Activated naive CD8-positive, alpha-beta T cell (primary cell): Measurements from ENCODE around the gene FBXL16.

Experiments used
- H3K27ac Mint-ChIP-seq: one replicate; pipeline ENCODE4 v1.8.0; 2021; ENCODE audit warnings: mixed read lengths
- H3K27me3 Mint-ChIP-seq: one replicate; pipeline ENCODE4 v1.8.0; 2021; ENCODE audit warnings: mixed read lengths
- H3K36me3 Mint-ChIP-seq: one replicate; pipeline ENCODE4 v1.8.0; 2021; ENCODE audit warnings: mixed read lengths
- H3K4me1 Mint-ChIP-seq: one replicate; pipeline ENCODE4 v1.8.0; 2021; ENCODE audit warnings: low read depth, mixed read lengths
- H3K4me3 Mint-ChIP-seq: one replicate; pipeline ENCODE4 v1.8.0; 2021; ENCODE audit warnings: mild to moderate bottlenecking, mixed read lengths
- H3K9me3 Mint-ChIP-seq: one replicate; pipeline ENCODE4 v1.8.0; 2021; ENCODE audit warnings: low read depth, mixed read lengths

FBXL16 gene

GRCh38 chr16:684071-684794 lies 21.4 kb downstream of the FBXL16 start, which contains the start of gene JMJD8:
Gene JMJD8, minus strand, starts transcription at chr16:684334. Its CDS starts 15 bp downstream, at chr16:684319.
- Mint-ChIP-seq H3K36me3 (peaks cover 2% of the 10 kb centered on the region), H3K27me3 (no peaks in the 10 kb centered on the region), H3K4me1 (peaks cover 19% of the 10 kb centered on the region), H3K4me3 (peak within 1 kb of the TSS; percentile 86), H3K27ac (peak within 1 kb of the TSS; percentile 22), H3K9me3 (no peaks in the 10 kb centered on the region)

GRCh38 chr16:683396-684070 lies 22.1 kb downstream of the FBXL16 start:
- peaks cover 2% of the 10 kb centered on the region for H3K36me3 Mint-ChIP-seq
- H3K4me1 Mint-ChIP-seq, result peaks cover 18% of the 10 kb centered on the region
- H3K27me3 Mint-ChIP-seq, result no peaks in the 10 kb centered on the region
- no peak overlapping the region for H3K27ac Mint-ChIP-seq
- H3K9me3 Mint-ChIP-seq, result no peaks in the 10 kb centered on the region
- H3K4me3 Mint-ChIP-seq, result peak overlapping the region; percentile 86

- peak overlapping the region; percentile 72 for H3K27ac Mint-ChIP-seq
- peaks cover 2% of the 10 kb centered on the region for H3K36me3 Mint-ChIP-seq
- peak overlapping the region; percentile 86 for H3K4me3 Mint-ChIP-seq
- peaks cover 18% of the 10 kb centered on the region for H3K4me1 Mint-ChIP-seq
- H3K27me3 Mint-ChIP-seq, result no peaks in the 10 kb centered on the region
- H3K9me3 Mint-ChIP-seq, result no peaks in the 10 kb centered on the region
Observed at GRCh38 chr16:682493-683395, 22.9 kb downstream of the FBXL16 start.

GRCh38 chr16:681746-682427 lies 23.7 kb downstream of the FBXL16 start:
- Mint-ChIP-seq H3K27me3 (no peaks in the 10 kb centered on the region), H3K27ac (peak overlapping the region; percentile 72), H3K36me3 (peaks cover 2% of the 10 kb centered on the region), H3K4me1 (peaks cover 15% of the 10 kb centered on the region), H3K9me3 (no peaks in the 10 kb centered on the region), H3K4me3 (peak overlapping the region; percentile 86)

GRCh38 chr16:680967-681745 lies 24.4 kb downstream of the FBXL16 start:
- Mint-ChIP-seq H3K4me3 (peak overlapping the region; percentile 86), H3K4me1 (peaks cover 15% of the 10 kb centered on the region), H3K27me3 (no peaks in the 10 kb centered on the region), H3K27ac (peak overlapping the region; percentile 6), H3K36me3 (peaks cover 2% of the 10 kb centered on the region), H3K9me3 (no peaks in the 10 kb centered on the region)

GRCh38 chr16:680625-680945 lies 25.0 kb downstream of the FBXL16 start:
- Mint-ChIP-seq H3K4me3 (peak overlapping the region; percentile 86), H3K27me3 (no peaks in the 10 kb centered on the region), H3K27ac (no peak overlapping the region), H3K9me3 (no peaks in the 10 kb centered on the region), H3K4me1 (peaks cover 15% of the 10 kb centered on the region), H3K36me3 (peaks cover 2% of the 10 kb centered on the region)

GRCh38 chr16:679814-680624 lies 25.6 kb downstream of the FBXL16 start, which contains the start of gene STUB1:
Gene STUB1, plus strand, starts transcription at chr16:680410. Its CDS starts 116 bp downstream, at chr16:680526.
- H3K27me3 Mint-ChIP-seq, result no peaks in the 10 kb centered on the region
- no peaks in the 10 kb centered on the region for H3K9me3 Mint-ChIP-seq
- H3K4me3 Mint-ChIP-seq, result peak within 1 kb of the TSS; percentile 86
- H3K4me1 Mint-ChIP-seq, result peaks cover 17% of the 10 kb centered on the region
- peaks cover 2% of the 10 kb centered on the region for H3K36me3 Mint-ChIP-seq
- H3K27ac Mint-ChIP-seq, result peak within 1 kb of the TSS; percentile 85

- peak overlapping the region; percentile 41 for H3K27ac Mint-ChIP-seq
- peak overlapping the region; percentile 80 for H3K4me3 Mint-ChIP-seq
- H3K27me3 Mint-ChIP-seq, result no peaks in the 10 kb centered on the region
Observed at GRCh38 chr16:678858-679813, 26.5 kb downstream of the FBXL16 start.

GRCh38 chr16:678209-678857 lies 27.3 kb downstream of the FBXL16 start:
- Mint-ChIP-seq H3K9me3 (no peaks in the 10 kb centered on the region), H3K4me1 (peaks cover 18% of the 10 kb centered on the region), H3K27me3 (no peaks in the 10 kb centered on the region), H3K36me3 (peaks cover 2% of the 10 kb centered on the region), H3K27ac (no peak overlapping the region), H3K4me3 (no peak overlapping the region)

More at GRCh38 chr16:678858-679813, 26.5 kb downstream of the FBXL16 start:
- Mint-ChIP-seq H3K4me1 (peaks cover 18% of the 10 kb centered on the region), H3K9me3 (no peaks in the 10 kb centered on the region), H3K36me3 (peaks cover 2% of the 10 kb centered on the region)

GRCh38 chr16:677316-678190 lies 28.0 kb downstream of the FBXL16 start:
- Mint-ChIP-seq H3K9me3 (no peaks in the 10 kb centered on the region), H3K27me3 (no peaks in the 10 kb centered on the region), H3K4me1 (peaks cover 17% of the 10 kb centered on the region), H3K4me3 (no peak overlapping the region), H3K36me3 (peaks cover 1% of the 10 kb centered on the region), H3K27ac (no peak overlapping the region)

- Mint-ChIP-seq H3K9me3 (no peaks in the 10 kb centered on the region), H3K27me3 (no peaks in the 10 kb centered on the region), H3K4me1 (peaks cover 15% of the 10 kb centered on the region), H3K4me3 (no peak overlapping the region), H3K27ac (no peak overlapping the region), H3K36me3 (no peaks in the 10 kb centered on the region)
Observed at GRCh38 chr16:676913-677312, 28.7 kb downstream of the FBXL16 start.
